HCT116 (cell line): Measurements from ENCODE around the gene GUCA2A. TPM values are rescaled to one million over a fixed set of nuclear protein-coding genes. Genes with fewer than 3 reads are reported as not detected.

Experiments used
- ATAC-seq: fragments of 200-7000 bp; cut with Tn5 transposase; 2 replicates; pipeline ENCODE4 v1.9.1; 2020; ENCODE audit warnings: mild to moderate bottlenecking, moderate library complexity
- BruUV-seq: library from RNA; stranded (reverse); fragments of 400-500 nt; replicated peaks from 2 replicates; lab custom pipeline; 2021; lab: Mats Ljungman, UMichigan
- CTCF ChIA-PET: fragments of 300-600 bp; sonication (Branson Sonifier 250); formaldehyde crosslinking; loops from one replicate; lab custom pipeline; 2021; ENCODE audit warnings: antibody characterized with exemption; lab: Charles Lee
- POLR2A ChIA-PET: fragments of 300-600, 350-600 bp; sonication (Branson Sonifier 250); formaldehyde crosslinking; loops from one replicate; lab custom pipeline; 2021; ENCODE audit warnings: antibody characterized with exemption; lab: Charles Lee
- RAD21 ChIA-PET, 2 experiments: fragments of 300-600 bp; sonication (Branson Sonifier 250); formaldehyde crosslinking; loops; one replicate each; lab custom pipeline; 2023; ENCODE audit warnings: low total read pairs in 2 of 2; ENCODE audit not compliant: uncharacterized antibody in 2 of 2, unreplicated experiment in 2 of 2, low non-redundant PET in 1 of 2; lab: Charles Lee
- DNase-seq: peaks from one replicate; pipeline ENCODE4 v3.0.0-alpha.2; 2010; ENCODE audit warnings: low read depth, low spot score
- H2AFZ ChIP-seq: fragments of 200-600 bp; shearing (Covaris generic), sonication (generic); 2 replicates; pipeline ENCODE4 v1.6.1; 2017; ENCODE audit warnings: low read depth, mixed run types, mixed read lengths, antibody characterized with exemption, low read length; ENCODE audit not compliant: poor library complexity, severe bottlenecking
- H3K27ac ChIP-seq: 2 replicates; pipeline ENCODE4 v1.5.1; 2012; ENCODE audit warnings: low read depth, low read length
- H3K27me3 ChIP-seq: fragments of 200-600 bp; sonication (generic); 2 replicates; pipeline ENCODE4 v1.6.1; 2016; ENCODE audit warnings: mixed run types, low read length, mixed read lengths; ENCODE audit not compliant: insufficient read depth
- H3K36me3 ChIP-seq, 2 experiments: fragments of 200-500 bp in 1 of 2; fragments of 200-600 bp in 1 of 2; sonication (Bioruptor generic) in 1 of 2; sonication (generic) in 1 of 2; 2 replicates each; pipeline versions ENCODE4 v1.5.1 to v1.6.1; 2014 to 2016; ENCODE audit warnings: low read length in 2 of 2, inconsistent platforms in 1 of 2, mixed read lengths in 1 of 2, mixed run types in 1 of 2; ENCODE audit not compliant: insufficient read depth in 2 of 2, control insufficient read depth in 1 of 2
- H3K4me1 ChIP-seq, 2 experiments: fragments of 200-600 bp in 1 of 2; sonication (generic) in 1 of 2; 2 replicates each; pipeline versions ENCODE4 v1.5.1 to v1.6.1; 2012 to 2017; ENCODE audit warnings: low read length in 2 of 2, inconsistent platforms in 1 of 2, mild to moderate bottlenecking in 1 of 2, mixed read lengths in 1 of 2, mixed run types in 1 of 2, moderate library complexity in 1 of 2; ENCODE audit not compliant: insufficient read depth in 2 of 2, control insufficient read depth in 1 of 2
- H3K4me2 ChIP-seq: fragments of 200-600 bp; sonication (generic); 2 replicates; pipeline ENCODE4 v1.6.1; 2017; ENCODE audit warnings: mixed run types, low read length, mixed read lengths
- H3K4me3 ChIP-seq, 2 experiments: fragments of 200-600 bp in 1 of 2; sonication (generic) in 1 of 2; replicated peaks in 1 of 2; 2 replicates each; pipeline ENCODE4 v1.5.1; 2011 to 2016; ENCODE audit warnings: low read length in 2 of 2, control low read depth in 1 of 2, low read depth in 1 of 2, mild to moderate bottlenecking in 1 of 2, mixed read lengths in 1 of 2, mixed run types in 1 of 2
- H3K79me2 ChIP-seq: fragments of 200-600 bp; sonication (generic); 2 replicates; pipeline ENCODE4 v1.6.1; 2017; ENCODE audit warnings: mild to moderate bottlenecking, mixed run types, low read length, moderate library complexity, mixed read lengths; ENCODE audit not compliant: insufficient read depth
- H3K9ac ChIP-seq: fragments of 200-600 bp; sonication (generic); 2 replicates; pipeline ENCODE4 v1.6.1; 2016; ENCODE audit warnings: low read length, mixed read lengths
- H3K9me2 ChIP-seq: fragments of 200-600 bp; sonication (generic), shearing (Covaris generic); 2 replicates; pipeline ENCODE4 v1.6.1; 2017; ENCODE audit warnings: mixed run types, mild to moderate bottlenecking, moderate library complexity; ENCODE audit not compliant: insufficient read depth
- H3K9me3 ChIP-seq, 2 experiments: fragments of 200-500 bp in 1 of 2; fragments of 200-600 bp in 1 of 2; sonication (Bioruptor generic) in 1 of 2; sonication (generic) in 1 of 2; 2 replicates each; pipeline ENCODE4 v1.6.1; 2014 to 2017; ENCODE audit warnings: low read length in 2 of 2, mixed read lengths in 2 of 2, inconsistent platforms in 1 of 2, low read depth in 1 of 2, mild to moderate bottlenecking in 1 of 2, mixed run types in 1 of 2, moderate library complexity in 1 of 2; ENCODE audit not compliant: control insufficient read depth in 1 of 2, insufficient read depth in 1 of 2
- H4K20me1 ChIP-seq: fragments of 200-600 bp; sonication (generic), shearing (Covaris generic); 2 replicates; pipeline ENCODE4 v1.6.1; 2017; ENCODE audit warnings: mixed run types, mild to moderate bottlenecking, moderate library complexity; ENCODE audit not compliant: insufficient read depth
- CBX3 ChIP-seq: IDR thresholded peaks from 2 replicates; pipeline ENCODE4 v1.6.1; 2012; ENCODE audit warnings: low read depth
- CEBPB ChIP-seq: IDR thresholded peaks from 2 replicates; pipeline ENCODE4 v1.6.1; 2012; ENCODE audit warnings: low read depth
- ELF1 ChIP-seq: IDR thresholded peaks from 2 replicates; pipeline ENCODE4 v1.6.1; 2012; ENCODE audit warnings: low read depth, borderline replicate concordance
- EZH2 ChIP-seq: fragments of 200-600 bp; sonication (generic); IDR thresholded peaks from 2 replicates; pipeline ENCODE4 v1.6.1; 2017; ENCODE audit warnings: antibody characterized with exemption, mixed run types
- EZH2phosphoT487 ChIP-seq: fragments of 200-600 bp; IDR thresholded peaks from 2 replicates; pipeline ENCODE4 v1.6.1; 2018; ENCODE audit warnings: antibody characterized with exemption, borderline replicate concordance
- POLR2A ChIP-seq: IDR thresholded peaks from 2 replicates; pipeline ENCODE4 v1.7.0; 2011; ENCODE audit warnings: borderline replicate concordance; ENCODE audit not compliant: insufficient read depth, insufficient read length; ENCODE audit errors: extremely low read depth
- POLR2AphosphoS5 ChIP-seq: IDR thresholded peaks from 2 replicates; pipeline ENCODE4 v1.6.1; 2011; ENCODE audit warnings: mild to moderate bottlenecking, low read depth, low read length, moderate library complexity
- RAD21 ChIP-seq: IDR thresholded peaks from 2 replicates; pipeline ENCODE4 v1.6.1; 2012; ENCODE audit warnings: low read depth, mild to moderate bottlenecking
- SIN3A ChIP-seq: IDR thresholded peaks from 2 replicates; pipeline ENCODE4 v1.6.1; 2012; ENCODE audit warnings: low read depth
- SP1 ChIP-seq: IDR thresholded peaks from 2 replicates; pipeline ENCODE4 v1.6.1; 2012; ENCODE audit warnings: low read depth
- TCF7L2 ChIP-seq: IDR thresholded peaks from 2 replicates; pipeline ENCODE4 v1.7.0; 2011; ENCODE audit warnings: borderline replicate concordance, inconsistent platforms; ENCODE audit not compliant: insufficient read depth, insufficient read length; ENCODE audit errors: extremely low read depth
- YY1 ChIP-seq: IDR thresholded peaks from 2 replicates; pipeline ENCODE4 v1.6.1; 2011; ENCODE audit warnings: low read length, low read depth, moderate library complexity, mild to moderate bottlenecking; ENCODE audit not compliant: insufficient replicate concordance; ENCODE audit errors: extremely low read depth
- ZBTB33 ChIP-seq: IDR thresholded peaks from 2 replicates; pipeline ENCODE4 v1.6.1; 2011; ENCODE audit warnings: mild to moderate bottlenecking, low read length, moderate library complexity; ENCODE audit not compliant: insufficient replicate concordance; ENCODE audit errors: extremely low read depth
- ZFX ChIP-seq: fragments of 450-650 bp; IDR thresholded peaks from 2 replicates; pipeline ENCODE4 v1.6.1; 2017
- ZNF274 ChIP-seq: fragments of 200-500 bp; sonication (Bioruptor generic); IDR thresholded peaks from 2 replicates; pipeline ENCODE4 v1.6.1; 2014; ENCODE audit warnings: mild to moderate bottlenecking, low read depth, low read length, inconsistent platforms
- intact Hi-C: fragments of 100-400 bp; cut with micrococcal nuclease; formaldehyde crosslinking; loops from 2 replicates; pipeline ENCODE4 v1.10.0; 2022
- total RNA-seq: library from RNA; stranded (reverse); gene quantifications from one replicate; pipeline ENCODE4 v1.2.1, GENCODE V29; 2021; ENCODE audit not compliant: unreplicated experiment
- TF ChIP-seq, protein P1 (sequence below): IDR thresholded peaks from 2 replicates; pipeline ENCODE4 v1.6.1; 2012
- TF ChIP-seq, protein P2 (sequence below), 3 experiments: fragments of 200-600 bp in 1 of 3; sonication (generic) in 1 of 3; IDR thresholded peaks in 2 of 3; conservative IDR thresholded peaks in 1 of 3; 2 replicates each; pipeline ENCODE4 v1.5.1; 2012 to 2017; ENCODE audit warnings: low read depth in 2 of 3, low read length in 2 of 3, antibody characterized with exemption in 1 of 3, borderline replicate concordance in 1 of 3, control low read depth in 1 of 3, mild to moderate bottlenecking in 1 of 3, mixed read lengths in 1 of 3, mixed run types in 1 of 3, moderate library complexity in 1 of 3; ENCODE audit not compliant: insufficient read depth in 1 of 3
- TF ChIP-seq, protein P3 (sequence below): IDR thresholded peaks from 2 replicates; pipeline ENCODE4 v1.6.1; 2012; ENCODE audit warnings: low read depth
- TF ChIP-seq, protein P4 (sequence below): IDR thresholded peaks from 2 replicates; pipeline ENCODE4 v1.6.1; 2012

The GUCA2A gene
- total RNA-seq, 1 experiment from 2014 or later: not detected

DNA sequence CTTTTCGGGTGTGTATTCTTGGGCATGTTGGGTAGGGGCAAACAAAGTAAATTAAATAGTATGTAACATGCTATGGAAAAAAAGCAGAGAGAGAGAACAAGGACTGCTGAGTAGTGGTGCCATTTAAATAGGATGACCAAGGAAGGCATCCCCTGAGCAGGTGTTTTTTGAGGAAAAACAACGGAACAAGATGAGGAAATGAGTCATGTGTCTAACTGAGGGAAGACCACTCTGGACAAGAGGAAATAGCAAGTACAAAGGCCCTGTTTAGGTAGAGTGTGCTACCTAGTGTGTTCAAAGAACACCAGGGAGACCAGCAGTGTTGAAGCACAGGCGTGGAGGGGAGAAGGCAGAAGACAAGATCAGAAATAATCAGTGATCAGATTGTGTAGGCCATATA, 20.1 kb upstream of the GUCA2A start:
- intact Hi-C loops: no loop called here
- ChIA-PET POLR2A (no interaction called here), RAD21 (no interaction called here), CTCF (no interaction called here)
- DNase-seq (no peak), ATAC-seq (no peak)
- H2AFZ ChIP-seq: no peak overlapping the region
- H3K79me2 ChIP-seq: no peaks in the 10 kb centered on the region
- no TSS peak for BruUV-seq
- TF ChIP-seq POLR2A: no peak
- no peak for TF ChIP-seq POLR2AphosphoS5
- TF ChIP-seq ZBTB33: no peak
- TF ChIP-seq CEBPB: no peak
- no peak for TF ChIP-seq ZFX
- TF ChIP-seq ZNF274: no peak
- TF ChIP-seq YY1: no peak
- TF ChIP-seq CBX3: no peak
- no peak for TF ChIP-seq ELF1
- TF ChIP-seq, protein P1, sequence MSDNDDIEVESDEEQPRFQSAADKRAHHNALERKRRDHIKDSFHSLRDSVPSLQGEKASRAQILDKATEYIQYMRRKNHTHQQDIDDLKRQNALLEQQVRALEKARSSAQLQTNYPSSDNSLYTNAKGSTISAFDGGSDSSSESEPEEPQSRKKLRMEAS: no peak
- TF ChIP-seq EZH2phosphoT487: no peak
- TF ChIP-seq, protein P2, sequence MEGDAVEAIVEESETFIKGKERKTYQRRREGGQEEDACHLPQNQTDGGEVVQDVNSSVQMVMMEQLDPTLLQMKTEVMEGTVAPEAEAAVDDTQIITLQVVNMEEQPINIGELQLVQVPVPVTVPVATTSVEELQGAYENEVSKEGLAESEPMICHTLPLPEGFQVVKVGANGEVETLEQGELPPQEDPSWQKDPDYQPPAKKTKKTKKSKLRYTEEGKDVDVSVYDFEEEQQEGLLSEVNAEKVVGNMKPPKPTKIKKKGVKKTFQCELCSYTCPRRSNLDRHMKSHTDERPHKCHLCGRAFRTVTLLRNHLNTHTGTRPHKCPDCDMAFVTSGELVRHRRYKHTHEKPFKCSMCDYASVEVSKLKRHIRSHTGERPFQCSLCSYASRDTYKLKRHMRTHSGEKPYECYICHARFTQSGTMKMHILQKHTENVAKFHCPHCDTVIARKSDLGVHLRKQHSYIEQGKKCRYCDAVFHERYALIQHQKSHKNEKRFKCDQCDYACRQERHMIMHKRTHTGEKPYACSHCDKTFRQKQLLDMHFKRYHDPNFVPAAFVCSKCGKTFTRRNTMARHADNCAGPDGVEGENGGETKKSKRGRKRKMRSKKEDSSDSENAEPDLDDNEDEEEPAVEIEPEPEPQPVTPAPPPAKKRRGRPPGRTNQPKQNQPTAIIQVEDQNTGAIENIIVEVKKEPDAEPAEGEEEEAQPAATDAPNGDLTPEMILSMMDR (IDR thresholded peaks at IDR 0.05 in 2 of 3, conservative IDR thresholded peaks at IDR 0.05 in 1 of 3; ENCODE audit: borderline replicate concordance in 1 of 3, insufficient read depth in 1 of 3, low read depth in 2 of 3, low read length in 2 of 3): no peak
- TF ChIP-seq SP1: no peak
- TF ChIP-seq SIN3A: no peak
- no peak for TF ChIP-seq EZH2
- no peak for TF ChIP-seq RAD21
- TF ChIP-seq, protein P3, sequence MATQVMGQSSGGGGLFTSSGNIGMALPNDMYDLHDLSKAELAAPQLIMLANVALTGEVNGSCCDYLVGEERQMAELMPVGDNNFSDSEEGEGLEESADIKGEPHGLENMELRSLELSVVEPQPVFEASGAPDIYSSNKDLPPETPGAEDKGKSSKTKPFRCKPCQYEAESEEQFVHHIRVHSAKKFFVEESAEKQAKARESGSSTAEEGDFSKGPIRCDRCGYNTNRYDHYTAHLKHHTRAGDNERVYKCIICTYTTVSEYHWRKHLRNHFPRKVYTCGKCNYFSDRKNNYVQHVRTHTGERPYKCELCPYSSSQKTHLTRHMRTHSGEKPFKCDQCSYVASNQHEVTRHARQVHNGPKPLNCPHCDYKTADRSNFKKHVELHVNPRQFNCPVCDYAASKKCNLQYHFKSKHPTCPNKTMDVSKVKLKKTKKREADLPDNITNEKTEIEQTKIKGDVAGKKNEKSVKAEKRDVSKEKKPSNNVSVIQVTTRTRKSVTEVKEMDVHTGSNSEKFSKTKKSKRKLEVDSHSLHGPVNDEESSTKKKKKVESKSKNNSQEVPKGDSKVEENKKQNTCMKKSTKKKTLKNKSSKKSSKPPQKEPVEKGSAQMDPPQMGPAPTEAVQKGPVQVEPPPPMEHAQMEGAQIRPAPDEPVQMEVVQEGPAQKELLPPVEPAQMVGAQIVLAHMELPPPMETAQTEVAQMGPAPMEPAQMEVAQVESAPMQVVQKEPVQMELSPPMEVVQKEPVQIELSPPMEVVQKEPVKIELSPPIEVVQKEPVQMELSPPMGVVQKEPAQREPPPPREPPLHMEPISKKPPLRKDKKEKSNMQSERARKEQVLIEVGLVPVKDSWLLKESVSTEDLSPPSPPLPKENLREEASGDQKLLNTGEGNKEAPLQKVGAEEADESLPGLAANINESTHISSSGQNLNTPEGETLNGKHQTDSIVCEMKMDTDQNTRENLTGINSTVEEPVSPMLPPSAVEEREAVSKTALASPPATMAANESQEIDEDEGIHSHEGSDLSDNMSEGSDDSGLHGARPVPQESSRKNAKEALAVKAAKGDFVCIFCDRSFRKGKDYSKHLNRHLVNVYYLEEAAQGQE: no peak
- no peak for TF ChIP-seq TCF7L2
- TF ChIP-seq, protein P4, sequence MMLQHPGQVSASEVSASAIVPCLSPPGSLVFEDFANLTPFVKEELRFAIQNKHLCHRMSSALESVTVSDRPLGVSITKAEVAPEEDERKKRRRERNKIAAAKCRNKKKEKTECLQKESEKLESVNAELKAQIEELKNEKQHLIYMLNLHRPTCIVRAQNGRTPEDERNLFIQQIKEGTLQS: no peak
- no peaks in the 10 kb centered on the region for H3K9me2 ChIP-seq
- H3K4me2 ChIP-seq: no peak overlapping the region
- H3K9ac ChIP-seq: no peak overlapping the region
- no peaks in the 10 kb centered on the region for H4K20me1 ChIP-seq
- no peaks in the 10 kb centered on the region for H3K4me1 ChIP-seq
- H3K27me3 ChIP-seq: no peaks in the 10 kb centered on the region
- H3K9me3 ChIP-seq: no peaks in the 10 kb centered on the region
- H3K4me3 ChIP-seq: no peak overlapping the region
- peaks cover 0 to 2% of the 10 kb centered on the region in 2 experiments; a peak in 1 of 4 replicates for H3K36me3 ChIP-seq
- H3K27ac ChIP-seq: no peak overlapping the region
